Mesenteric fat pad (tissue), 1 donor: ENCODE data around the gene RPTOR. TPM values are rescaled to one million over a fixed set of nuclear protein-coding genes. Genes with fewer than 3 reads are reported as not detected.

Experiments used
- DNase-seq: peaks from one replicate; pipeline ENCODE4 v3.0.0-alpha.2; 2020; ENCODE audit warnings: low spot score
- total RNA-seq: library from RNA; stranded (reverse); fragmentation: NEBNext Ultra II Directional; extraction: Animal tissue kit (Norgen Biotek cat#: 25700); gene quantifications from one replicate; pipeline ENCODE4 v1.2.1, GENCODE V29; 2021
- donor health status: DM: yes; HTN: yes; CAD: no.

RPTOR gene
- total RNA-seq, 1 donor from 2014 or later, result 31.6 TPM

GRCh38 chr17:80660527-80661198, 116.0 kb downstream of the RPTOR start:
- DNase-seq, result no peak

DNA sequence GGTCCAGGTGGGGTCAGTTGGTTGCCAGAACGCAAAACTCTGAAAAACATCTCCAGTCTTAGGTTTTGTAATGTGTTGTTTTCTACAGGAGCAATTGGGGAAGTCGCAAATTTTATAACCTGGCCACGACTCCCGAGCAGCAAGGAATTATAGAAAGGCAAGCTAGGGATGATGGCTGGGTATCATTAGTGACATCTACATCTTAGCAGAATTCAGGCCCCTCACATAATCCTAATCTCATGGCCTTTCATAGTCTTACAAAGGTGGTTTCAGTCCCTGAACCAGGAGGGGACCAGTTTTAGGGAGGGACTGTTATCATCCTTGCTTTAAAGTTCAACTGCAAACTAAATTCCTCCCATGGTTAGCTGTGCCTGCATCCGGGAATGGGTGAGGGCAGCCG, 117.9 kb downstream of the RPTOR start:
- DNase-seq, result no peak

DNA sequence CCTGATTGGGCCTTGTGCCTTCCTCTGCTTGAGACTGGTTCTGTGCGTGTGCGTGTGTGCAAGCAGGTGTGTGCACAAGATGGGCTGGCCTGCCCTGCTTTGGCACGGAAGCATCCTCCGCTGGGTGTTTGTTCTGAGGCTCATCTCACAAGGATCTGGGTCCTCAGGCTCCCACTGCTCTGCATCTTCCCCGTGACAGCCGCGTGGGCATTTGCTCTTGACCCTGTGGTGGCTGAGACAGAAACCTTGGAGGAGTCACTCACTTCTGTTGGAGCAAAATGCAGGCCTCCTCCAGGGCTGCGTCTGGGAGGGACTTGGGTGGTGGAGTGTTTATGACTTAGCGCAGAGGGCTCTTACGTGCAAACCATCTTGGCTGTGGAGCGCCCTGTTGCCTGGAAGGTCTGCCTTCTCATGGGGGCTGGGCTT, 119.2 kb downstream of the RPTOR start:
- no peak for DNase-seq

DNA sequence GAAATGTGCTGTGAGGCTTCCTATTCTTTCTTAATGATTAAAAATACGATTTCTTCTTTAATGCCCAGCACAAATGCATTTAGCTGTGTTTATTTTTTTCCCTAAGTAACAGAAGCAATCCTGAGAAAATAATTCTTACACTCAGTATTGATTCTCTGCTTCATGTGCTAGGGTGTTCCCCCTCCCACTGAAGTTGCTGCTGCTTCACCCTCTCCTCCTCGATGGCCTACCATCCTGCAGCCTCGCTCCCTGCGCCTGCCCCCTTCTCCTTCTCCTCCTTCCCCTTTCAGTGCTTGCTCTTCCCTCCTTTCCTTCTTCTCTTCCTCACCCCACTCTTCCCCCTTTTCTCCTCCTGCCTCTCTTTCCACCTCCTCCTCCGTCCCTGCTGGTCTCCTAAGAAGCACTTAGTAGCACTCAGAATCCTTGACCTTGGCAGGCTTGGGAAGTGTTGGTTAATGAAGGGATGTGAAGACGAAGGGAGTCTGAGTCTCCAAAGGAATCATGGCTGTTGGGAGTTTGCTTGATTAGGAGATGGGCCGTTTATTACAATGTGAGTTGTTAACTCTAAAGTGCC, 119.7 kb downstream of the RPTOR start:
- no peak for DNase-seq

DNA sequence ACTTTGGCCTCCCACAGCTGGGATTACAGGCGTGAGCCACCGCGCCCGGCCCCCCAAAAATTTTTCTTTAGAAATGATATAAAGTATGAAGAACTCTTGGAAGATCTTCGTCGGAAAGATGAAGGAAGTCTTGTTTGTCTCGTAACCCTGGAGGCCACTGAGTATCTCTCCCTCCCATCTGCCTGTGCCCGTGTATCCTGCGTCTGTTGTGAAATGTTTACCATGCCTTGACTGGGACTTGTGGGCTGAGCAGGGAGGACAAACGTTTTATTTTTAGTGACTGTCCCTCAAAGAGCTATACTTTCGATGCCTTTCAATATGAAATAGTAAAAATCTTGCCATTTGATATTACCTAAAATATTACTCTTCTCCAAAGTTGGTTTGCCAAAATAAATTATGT, 121.2 kb downstream of the RPTOR start:
- DNase-seq, result no peak

- no peak for DNase-seq
Observed at GRCh38 chr17:80666867-80667266, 122.2 kb downstream of the RPTOR start.

DNA sequence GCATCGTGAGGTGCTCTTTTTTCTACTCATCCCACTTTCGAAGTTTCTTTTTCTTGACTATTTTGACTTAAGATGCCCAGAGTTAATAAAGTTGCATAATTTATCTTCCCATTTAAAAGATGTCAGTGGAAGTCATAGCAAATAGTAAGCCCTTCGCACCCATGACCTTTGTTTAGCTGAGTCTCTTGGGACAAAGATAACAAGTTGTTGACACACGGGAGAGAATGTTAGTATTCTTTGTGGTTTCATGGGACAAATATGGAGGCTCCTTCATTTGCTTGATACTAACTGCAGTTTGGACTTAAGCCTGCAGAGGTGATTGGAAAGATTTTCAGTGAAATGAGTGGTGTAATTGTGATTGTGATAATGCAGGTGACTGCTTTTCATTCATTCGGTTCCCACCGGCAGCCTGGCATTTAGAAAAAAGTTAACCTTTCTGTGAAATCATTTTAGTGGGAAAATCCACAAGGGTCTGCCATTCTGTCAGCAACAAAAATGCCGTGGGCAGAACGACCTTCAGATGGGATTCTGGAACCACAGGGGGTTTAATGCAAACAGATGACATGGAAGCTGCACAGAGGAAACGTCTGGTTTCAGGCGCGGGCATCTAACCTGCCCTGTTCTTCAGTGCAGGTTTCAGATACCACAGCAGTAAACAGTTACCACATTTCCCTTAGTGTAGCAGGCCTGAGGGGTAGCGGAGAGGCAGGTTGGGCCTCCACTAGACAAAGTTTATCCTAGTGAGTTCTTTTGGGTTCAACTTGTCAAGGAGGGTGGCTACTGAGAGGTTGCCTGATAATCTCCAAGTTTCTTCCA, 123.0 kb downstream of the RPTOR start:
- DNase-seq, result no peak

DNA sequence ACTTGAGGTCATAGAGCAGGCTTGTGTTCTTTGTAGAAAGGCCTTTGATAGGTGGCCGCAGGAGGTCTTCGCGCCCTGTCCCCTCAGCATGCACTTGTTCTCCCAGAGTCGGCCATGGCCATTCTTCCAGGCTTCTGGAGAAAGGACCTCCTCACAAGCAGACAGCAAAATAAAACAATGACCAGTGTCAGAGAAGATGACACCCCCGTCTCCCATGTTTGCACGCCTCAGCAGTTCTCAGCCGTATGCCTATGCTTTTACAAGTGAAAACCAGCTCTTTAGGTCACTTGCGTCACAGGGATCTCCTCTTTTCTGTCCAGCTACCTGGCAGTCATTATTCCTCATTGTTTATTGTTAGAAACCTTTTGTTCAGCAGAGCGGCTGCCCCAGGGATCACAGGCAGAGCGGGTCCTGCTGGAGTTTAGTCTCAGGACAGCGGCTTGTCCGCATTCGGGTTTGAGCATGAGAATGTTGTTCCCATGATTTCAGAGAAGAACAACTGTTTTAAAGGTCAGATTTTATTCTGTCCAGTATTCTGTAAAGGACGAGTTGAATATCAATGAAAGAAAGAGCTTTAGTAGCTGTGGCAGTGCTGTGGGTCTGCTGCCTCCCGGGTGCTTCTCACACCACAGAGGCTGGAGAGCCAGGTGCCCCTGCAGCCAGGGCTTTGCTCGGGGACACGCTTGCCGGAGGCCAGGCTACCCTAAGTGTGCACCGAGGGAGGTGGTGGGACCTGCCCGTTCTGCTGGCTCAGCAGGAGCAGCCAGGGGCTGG, 123.9 kb downstream of the RPTOR start:
- DNase-seq, result no peak

DNA sequence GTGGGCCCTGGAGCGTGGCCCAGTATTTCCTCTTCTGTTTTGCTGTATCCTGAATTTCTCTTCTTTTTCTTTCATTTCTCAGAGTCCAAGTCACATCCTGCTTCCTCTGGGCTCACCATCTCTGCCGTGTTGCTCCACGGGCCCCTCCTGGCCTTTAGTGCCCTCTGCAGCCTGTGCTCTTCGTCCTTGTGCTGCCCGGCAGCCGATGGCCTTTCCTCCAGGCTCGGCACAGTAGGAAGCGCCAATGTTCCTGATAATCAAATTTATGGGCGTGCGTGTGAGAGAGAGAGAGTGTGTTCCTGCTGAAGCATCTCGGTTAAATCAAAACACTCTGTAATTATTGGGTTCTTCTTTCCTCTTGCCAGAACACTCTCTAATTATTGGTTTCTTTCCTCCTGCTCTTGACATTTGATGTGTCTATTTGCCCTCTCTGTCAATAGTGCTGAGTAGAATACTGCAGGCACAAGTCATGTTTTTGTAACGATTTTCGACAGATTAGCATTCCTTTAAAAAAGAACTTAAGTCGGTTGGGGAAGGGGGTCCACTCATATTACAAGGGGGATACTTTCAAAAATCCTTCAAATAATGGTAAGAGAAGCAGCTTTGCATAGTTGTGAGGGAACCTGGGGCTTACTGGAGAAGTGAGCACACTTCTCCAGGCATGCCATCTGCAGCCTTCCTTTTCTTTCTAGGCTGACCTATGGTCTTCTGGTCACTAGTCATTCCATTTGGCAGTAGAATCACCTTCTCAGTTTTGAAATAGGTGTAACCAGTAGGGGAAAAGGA, 126.6 kb downstream of the RPTOR start:
- no peak for DNase-seq

DNA sequence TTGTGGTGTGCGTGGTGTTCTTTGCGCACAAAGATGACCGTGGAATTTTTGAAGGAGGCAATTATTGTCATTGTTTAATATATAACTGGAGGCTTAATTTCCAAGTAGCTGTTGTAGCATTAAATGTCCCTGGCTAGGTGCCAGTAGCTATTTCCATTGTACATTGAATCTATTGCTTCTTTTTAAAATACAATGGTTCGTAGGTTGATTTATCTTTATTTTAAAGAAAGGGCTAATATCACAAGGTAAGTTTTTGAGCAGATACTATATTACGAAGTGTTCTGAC, 127.1 kb downstream of the RPTOR start:
- no peak for DNase-seq

GRCh38 chr17:80673152-80673920, 128.7 kb downstream of the RPTOR start:
- no peak for DNase-seq

DNA sequence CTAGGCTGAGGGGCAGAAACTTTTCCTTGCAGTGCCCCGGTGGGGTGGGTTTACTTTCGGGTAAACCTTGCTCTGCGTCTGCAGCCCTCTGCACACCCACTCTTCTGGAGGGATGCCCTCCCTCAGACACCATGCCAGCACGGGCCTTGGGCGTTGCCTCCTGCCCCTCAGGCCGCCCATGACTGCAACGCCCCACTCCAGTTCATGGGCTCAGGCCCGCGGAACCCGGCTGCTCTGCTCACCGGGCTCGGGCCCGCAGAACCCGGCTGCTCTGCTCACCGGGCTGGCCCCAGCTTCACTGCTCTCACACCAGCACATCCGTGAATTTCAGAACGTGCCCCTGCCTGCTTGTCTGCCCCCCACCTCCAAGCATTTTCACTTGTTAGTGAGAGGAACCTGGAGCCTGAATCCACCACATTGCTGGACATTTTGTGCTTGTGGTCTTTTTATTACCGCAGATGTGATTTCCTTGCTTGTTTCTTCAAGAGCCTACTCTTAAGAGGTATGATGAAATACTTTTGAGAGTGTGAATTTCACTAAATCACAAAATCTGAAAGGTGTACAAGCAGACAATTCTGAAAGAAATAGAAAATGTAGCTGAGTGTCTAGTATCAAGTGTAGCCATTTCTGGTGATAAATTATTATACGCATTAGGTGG, 130.9 kb downstream of the RPTOR start:
- no peak for DNase-seq

DNA sequence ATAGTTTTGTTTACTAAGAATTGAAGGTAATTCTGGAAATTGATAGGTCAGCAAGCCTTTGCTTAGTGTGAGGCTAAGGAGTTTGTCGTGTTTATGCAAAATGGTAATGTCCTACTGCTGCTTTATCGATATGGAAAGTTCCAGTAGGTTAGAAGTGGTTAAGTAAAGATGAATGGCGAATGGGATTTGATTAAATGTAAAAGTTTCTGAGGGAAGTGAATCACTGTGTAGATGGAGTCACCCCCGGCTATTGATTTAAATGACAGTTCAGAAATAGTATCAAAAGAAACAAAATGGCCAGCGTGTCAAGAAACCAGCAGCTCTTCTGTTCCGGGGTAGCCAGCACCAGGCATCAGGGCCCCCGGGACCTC, 131.4 kb downstream of the RPTOR start:
- DNase-seq, result no peak

DNA sequence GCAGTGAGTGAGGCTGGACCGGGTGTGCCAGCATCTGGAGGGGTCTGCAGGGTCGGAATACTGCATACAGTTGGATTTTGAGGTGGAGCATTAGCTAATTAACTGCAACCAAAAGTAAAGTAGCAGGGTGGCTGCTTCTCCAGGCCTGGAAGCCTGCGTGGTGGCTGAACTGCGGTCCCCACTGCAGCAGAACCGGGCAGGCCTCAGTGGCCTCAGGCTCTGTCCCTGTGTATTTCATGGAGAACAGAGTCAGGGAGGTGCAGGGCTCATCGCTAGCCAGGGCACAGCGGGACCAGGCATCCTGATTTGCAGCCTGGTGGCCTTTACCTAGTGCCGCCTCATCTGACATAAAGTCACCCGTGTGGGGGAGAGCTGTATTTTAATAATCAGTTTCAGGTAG, 131.9 kb downstream of the RPTOR start:
- no peak for DNase-seq

GRCh38 chr17:80677214-80677756, 132.6 kb downstream of the RPTOR start:
- no peak for DNase-seq

- no peak for DNase-seq
Observed at GRCh38 chr17:80679816-80680215, 135.2 kb downstream of the RPTOR start.

DNA sequence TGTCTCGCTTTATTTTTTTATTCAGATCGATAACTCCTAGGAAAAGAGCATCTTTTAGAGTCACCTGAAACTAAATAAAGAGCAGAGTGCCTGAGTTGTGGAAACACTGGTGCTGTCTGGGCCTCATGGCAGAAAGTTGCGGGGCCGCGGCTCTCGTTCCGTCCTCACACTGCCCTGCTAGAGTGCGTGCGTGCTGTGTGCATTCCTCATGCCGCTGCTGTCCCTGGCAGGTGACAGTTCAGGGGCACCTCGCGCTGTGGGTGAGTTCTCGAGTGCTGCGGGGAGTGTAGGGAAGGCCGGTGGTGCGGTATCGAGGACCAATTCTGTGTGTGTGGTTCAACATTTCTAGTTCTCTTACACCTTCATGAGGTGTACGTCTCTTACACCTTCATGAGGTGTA, 136.6 kb downstream of the RPTOR start:
- DNase-seq, result no peak

GRCh38 chr17:80682372-80682771, 137.7 kb downstream of the RPTOR start:
- DNase-seq, result no peak

DNA sequence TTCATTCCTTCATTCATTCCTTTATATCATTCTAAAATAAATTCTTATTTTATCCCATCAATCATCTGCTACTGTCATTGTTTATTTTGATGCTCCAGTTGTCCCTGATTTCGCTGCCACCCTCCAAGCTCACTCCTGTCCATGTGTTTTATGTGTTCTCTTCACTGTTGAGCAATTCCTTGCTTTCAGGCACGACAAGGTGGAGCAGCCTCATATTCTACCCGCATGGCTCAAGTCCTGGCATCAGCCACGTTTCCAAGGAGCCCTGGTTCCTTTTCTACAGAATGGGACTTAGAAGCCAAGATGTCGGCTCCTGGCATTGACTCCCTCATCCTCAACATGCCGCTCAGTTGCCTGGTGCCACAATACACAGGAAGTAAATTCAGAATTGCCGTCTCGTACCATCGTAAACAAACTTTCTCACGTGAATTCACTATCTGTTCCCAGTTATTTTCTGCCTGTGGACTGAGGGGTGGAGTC, 139.0 kb downstream of the RPTOR start:
- DNase-seq, result no peak
